Astrocyte of the hippocampus (primary cell): ENCODE results near the gene CAMK1G.

Experiments
- DNase-seq: peaks from one replicate; pipeline ENCODE4 v3.0.0; 2011; ENCODE audit warnings: low read depth, low spot score

Gene CAMK1G

DNA sequence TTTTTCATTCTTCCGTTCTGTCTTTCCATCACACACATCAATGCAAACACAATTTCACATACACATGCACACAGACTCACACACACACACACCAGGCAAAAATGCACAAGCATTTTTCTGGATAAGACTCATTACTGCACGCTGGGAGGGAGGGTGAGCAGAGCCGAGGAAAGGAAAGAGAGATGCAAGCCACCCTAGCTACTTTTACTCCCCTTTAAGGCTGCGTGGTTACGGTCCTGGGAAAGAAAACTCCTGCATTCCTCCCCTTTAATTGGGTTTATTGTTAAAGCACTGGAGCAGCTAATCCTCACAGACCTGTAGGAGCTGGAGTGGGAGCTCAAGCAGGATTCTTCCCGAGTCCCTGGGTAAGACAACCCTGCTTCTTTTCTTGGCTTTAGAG, at the start of gene CAMK1G:
TSS of gene CAMK1G (plus strand) at position 307 of the 400 bp plus-strand sequence. CDS start 11,270 bp downstream, outside the sequence.
- DNase-seq: peak; percentile 73

DNA sequence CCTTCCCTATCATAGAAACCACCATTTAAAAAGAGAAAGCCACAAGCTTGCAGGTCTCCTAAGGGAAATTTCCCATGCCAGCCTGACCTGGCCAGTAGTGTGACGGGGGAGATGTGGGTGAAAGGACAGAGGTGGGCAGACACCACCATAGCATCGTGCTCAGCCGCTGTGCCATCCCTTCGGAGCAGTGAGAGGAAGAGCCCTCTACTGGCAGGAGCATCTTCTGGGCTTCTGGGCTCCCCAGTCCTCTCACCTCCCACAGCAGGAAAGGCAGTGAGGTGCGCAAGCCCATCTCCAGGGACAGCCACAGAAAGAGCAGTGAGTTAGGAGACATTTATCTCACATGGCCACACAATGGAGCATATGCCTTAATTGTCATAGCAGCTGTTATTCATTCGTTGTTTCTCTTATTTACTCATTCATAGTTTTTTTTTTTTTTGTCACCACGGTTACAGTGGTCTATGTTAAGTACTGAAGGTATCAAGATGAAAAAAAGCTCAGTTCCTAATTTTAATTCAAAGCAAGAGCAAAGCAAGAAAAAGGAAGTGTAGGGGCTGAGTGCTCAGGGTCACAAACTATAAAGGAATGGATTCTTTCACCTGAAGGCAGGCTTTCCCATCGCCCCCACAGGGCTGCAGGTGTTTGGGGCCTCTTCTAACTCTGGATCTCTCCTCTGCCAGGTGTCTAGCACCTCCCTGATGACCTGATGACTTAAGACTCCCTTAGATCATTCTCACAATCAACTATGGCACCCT, 48.8 kb upstream of the CAMK1G start:
- DNase-seq: no peak

DNA sequence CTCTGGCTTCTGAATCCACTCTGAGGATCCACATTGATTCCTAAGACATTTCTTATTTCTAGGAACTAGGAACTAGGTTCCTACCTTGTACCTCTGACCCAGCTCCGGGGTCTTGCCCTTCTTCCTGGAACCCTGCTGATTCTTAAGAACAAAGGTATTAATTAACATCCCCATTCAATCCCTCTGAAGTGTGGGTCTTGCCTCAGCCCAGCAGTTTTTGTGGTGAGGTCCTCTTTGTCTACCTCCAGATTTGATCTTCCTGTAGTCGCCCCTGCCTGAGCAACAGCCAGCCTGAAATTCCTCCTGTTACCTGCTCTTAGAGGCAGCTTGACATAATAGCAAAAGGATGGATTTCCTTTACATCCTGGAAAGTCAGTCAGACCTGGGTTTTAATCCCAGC, 46.7 kb upstream of the CAMK1G start:
- DNase-seq: no peak

DNA sequence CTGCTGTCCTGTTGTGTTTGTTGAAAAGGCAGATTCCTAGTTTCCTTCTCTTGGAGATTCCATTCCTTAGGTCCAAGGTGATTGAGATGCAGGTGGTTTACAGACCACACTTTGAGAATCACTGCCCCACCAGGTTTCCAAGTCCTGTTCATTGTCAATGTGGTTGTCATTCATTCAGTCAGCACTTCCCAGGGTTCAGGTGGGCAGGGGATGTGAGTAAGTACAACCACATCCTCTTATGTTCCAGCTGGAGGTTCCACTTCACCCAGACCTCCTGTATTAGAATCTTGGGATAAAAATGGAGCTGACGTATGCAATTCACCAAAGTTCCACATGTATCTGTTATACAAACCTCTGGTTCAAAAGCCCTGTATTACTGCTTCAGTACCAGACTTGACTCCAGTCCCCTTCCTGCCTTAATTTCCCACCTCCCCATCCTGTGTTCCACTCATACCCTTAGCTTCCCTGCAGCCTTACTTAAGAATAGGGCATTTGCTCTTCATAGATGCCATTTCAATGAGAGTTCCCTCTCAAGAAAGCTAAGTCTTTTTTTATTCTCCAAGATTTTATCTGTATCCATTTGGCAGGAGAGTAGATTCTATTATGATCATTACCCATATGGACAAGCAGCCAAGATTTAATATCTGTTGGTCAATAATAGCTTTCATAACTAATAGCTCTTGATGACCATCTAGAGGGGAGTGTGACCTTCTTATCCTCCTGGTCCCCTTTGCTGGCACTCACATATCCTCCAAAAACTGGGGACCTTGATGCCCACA, 46.0 kb upstream of the CAMK1G start:
- no peak for DNase-seq

DNA sequence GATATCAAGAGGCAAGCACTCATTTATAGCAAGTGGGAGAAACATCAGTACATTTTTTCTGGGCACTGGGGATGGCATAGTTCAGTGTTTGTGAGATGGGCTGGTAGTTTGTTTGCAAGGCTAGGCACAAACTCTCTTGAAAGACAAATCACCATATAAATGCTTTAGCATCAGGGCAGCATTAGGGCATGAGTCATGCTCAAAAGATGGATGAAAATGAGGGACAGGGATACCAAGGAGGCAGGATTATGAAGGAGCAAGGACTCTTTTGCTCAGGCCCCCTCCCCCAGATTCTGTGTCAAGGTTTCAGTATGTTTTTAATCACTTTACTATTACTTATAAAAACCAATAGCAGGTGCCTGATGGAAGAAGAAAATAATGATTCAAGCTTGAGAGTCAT, 43.9 kb upstream of the CAMK1G start:
- no peak for DNase-seq

DNA sequence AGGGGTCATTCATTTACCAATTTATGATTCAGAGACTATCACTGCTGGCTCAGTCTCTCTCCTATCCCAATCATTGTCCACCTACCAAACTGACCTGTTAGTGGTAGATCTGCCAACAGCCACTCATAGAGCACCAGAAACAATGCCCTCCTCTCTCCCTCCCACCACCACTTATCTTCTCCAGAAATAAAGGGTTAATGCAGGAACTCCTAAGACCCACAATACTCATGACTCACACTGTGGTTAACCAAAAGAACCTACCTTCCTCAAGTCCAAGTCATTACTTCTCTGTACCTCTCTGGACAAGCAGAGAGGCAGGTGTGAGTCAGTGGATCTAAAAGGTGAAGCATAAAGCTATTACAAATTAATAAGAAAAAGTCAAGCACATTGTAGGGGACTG, 40.9 kb upstream of the CAMK1G start:
- peak; percentile 70 for DNase-seq

DNA sequence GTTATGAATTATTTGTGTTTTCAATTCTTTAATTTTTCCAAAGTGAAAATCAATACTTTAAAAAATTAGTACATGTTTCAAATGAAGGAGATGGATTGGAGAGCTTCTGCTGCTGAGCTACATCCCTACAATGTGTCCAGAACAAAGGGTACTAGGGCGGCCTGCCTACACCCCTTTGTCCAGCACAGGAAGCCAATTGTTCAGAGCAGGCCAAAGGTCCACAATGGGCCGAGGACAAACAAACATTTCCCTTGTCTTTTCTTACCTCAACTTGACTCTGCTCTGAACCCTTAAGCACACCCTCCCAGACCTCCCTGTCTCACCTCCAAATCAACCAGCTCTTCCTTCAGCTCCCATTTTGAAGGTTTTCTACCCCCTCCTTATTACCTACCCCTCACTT, 39.4 kb upstream of the CAMK1G start:
- no peak for DNase-seq

DNA sequence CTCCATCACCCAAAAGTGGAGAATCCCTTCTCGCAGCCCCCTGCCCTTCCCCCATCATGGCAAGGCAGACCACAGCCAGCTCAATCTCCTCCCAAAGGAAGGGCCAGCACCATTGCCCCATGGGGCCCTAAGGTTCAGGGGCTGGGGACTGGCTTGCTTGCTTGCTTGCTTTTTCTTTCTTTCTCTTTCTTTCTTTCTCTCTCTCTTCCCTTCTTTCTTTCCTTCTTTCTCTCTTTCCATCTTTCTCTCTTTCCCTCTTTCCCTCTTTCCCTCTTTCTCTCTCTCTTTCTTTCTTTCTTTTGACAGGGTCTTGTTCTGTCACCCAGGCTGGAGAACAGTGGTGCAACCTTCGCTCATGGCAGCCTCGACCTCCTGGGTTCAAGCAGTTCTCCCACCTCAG, 38.1 kb upstream of the CAMK1G start:
- no peak for DNase-seq

DNA sequence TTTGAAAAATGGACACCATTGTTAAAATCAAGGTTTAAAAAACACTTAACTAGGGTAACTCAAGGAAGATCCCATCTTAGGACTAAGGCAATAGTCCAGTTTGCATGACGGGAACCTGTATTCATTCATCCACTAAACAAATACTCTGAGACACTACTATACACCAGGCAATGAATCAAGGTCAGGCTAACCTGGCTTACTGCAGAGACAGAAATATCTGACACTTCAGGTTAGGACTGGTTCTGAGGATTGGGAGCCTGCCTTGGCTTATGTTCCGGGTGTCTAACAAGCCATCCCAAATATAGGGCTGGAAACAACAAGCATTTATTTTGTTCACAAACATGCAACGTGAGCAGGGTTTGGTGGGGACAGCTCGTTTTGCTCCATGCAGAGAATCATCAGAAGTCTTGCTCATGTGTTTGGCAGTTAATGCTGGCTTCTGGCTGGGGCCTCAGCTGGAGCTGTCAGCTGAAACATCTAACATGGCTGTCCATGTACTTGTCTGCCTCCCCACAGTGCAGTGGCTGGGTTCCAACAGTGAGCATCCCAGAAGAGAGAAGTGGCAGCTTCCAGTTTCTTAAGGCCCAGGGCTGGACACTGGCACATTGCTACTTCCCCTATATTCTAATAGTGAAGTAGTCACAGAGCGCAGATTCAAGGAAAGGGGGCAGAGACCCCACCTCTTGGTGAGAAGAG, 37.0 kb upstream of the CAMK1G start:
- DNase-seq: no peak

DNA sequence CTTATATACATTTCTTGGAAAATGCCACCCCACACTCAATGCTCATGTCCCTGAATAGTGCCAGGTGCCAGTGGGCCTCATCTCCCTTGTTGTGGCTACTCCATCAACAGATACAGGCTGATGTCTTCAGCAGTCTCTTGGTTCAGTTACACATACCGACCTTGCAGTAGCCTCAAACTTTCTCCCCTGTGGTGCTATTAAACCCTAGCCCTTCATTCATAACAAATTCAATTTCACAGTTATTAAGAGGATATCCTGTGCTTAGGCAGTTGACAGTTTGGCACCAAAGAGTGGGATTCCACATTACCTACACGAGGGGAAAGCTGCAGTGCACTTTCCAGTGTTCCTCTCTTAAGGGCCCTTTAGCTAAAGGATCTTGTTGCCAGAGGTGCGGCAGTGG, 35.9 kb upstream of the CAMK1G start:
- no peak for DNase-seq

DNA sequence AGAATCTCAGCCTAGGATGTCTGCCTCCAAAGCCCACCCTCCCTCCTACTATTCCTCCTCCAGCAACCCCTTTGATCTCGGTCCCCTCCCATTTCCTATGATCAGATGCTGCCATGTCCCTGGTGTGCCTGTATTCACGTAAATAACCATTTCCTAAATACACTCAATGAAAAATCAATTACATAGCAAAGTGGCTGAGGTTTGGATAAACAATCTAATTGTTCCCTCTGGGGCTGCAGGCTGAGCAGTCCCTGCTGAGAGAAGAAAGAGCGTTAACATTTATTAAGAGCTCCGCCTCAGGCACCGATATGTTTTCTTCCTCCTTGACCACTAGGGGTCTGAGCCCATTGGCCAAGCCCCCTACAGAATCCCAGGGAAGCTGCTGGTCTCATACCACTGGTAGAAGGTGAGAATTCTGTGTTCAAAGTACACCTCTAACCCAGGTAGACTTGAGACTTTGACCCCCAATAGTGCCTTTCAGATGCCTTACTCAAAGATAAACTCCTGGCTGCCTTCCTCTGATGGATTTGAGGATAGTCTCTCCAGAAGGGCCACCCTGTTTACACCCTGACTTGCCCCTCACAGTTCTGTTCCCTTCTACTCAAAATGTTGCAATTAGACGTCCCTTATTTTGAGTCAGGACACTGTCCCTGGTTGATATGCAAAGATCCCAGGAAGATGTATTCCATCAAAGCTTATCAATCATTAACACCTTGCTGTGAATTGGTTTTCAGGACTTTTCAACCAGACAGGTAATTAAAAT, 33.9 kb upstream of the CAMK1G start:
- DNase-seq: no peak

DNA sequence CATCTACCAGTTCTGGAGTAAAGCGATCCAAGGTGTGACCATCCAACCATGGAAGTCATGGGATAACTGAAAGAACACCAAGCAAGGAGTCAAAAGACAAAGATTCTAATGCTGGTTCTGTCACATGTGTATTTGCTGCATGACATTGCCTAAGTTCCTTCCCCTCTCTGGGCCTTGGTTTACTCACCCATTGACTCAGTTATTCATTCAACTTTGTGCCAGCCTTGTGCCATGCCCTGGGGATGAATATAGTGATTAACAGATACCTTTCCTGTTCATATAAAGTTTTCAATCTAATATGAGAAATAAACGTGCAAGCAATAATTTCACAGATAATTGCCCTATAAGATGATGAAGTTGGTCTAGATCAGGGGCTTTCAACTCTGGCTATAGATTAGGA, 33.0 kb upstream of the CAMK1G start:
- no peak for DNase-seq

DNA sequence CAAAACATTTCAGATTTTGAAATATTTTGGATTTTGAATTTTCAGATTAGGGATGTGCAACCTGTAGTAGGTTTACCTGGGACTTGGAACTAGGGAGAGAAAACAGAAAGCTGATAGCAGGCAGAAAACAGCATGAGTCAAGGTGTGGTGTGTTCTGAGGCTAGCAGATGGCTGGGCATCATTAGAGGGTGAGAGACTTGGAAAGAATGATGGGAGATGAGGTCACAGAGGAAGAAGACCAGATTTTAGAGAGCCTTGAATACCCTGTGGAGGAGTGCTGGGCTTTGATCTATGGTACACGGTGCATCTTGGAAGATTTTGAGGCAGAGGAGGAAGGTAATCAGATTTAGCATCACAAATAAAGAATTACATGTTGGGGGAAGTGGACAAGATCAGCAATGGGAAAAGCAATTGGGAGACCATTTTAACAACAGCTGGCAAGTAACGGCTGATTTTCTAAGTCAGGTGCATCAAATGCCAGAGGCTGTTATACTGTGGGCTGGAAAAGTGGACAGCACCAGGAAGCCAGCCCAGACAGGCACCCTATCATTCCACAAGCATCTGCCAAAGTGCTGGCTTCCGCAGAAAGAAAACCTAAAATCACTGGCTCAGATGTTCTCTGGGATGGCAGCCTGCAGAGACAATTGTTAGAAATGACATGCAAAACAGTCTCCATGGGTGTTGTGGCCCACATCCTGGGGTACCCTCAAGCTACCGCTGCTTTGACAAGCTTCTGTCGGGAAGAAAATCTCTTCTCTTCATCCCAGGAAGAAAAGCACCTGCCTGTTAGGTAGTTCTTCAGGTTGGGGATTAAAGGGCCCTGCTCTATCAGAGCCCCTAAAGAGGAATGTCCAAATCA, 30.9 kb upstream of the CAMK1G start:
- DNase-seq: no peak

DNA sequence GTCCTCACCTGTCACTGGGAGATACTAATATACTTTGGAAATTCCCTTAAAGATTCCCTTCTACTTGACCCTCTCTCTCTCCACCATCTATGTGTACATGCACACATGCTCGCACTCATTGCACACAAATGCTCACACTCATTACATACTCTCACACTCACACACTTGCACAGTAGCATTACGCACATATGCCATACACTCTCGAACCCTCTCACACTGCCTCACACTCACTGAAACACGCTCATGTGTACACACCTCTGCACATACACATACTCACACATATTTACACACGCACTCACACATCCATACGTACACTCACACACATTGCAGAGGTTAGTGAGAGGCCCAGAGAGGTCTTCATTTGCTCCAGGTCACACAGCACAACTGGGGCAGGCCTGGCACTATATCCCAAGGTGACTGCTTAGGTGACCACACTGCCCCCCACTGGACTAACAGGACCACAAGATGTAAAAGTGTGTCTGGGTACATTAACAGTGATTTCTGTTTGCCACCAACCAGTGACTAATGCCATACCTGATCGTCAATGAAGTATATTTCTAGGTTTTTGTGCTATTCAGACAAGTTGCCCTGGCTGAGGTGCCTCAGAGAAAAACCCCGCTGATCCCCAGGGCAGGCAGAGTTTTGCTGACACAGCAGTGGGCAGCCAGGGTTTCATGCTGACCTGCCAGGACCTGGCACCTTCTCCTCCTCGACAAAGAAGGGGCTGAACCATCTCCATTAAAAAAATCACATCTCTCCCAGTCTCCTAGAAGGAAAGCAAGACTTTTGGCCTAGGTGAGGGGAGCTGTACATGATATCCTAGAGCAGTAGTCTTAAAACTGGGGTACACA, 28.5 kb upstream of the CAMK1G start:
- DNase-seq: no peak

DNA sequence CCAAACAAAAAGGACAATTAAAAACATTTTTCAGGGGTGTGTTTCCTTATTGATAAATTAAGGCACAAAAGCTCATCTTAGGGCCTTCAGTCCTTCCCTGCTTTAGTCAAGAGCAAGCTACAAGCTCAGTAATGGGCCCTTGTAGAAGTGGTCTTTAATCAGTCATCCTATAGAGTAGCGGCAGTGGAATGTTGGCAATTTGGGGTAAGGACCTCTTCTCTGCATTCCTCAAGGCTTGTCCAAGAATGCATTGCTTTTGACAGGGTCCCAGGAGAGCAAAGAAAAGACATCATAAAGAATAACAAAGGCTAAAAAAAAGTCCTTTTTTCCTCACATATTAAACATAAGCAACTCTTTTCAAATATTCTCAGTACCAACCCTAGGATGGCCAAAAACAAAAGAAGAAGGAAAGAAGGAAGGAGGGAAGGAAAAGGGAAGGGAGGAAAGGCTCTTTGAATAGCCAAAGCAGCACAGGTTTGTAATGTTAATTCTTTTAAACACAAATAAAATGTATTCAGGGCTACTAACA, 27.3 kb upstream of the CAMK1G start:
- DNase-seq: no peak

DNA sequence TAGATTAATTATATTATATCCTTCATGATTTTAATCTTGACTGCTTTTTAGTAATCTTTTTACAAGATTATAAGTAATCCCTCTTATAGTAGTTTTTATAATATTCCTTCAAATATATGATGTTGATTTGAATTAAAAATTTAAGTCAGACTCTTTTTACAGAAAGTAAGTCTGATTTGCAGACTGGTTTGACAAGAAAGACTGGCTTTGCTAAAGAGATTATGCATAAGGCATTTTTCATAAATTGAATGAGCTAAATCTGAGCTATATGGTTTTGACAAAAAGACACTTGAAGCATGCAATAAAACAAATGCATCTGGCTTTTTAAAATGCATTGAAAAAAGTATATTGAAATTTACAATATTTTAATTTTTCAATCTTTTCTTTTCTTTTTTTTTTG, 26.3 kb upstream of the CAMK1G start:
- no peak for DNase-seq

DNA sequence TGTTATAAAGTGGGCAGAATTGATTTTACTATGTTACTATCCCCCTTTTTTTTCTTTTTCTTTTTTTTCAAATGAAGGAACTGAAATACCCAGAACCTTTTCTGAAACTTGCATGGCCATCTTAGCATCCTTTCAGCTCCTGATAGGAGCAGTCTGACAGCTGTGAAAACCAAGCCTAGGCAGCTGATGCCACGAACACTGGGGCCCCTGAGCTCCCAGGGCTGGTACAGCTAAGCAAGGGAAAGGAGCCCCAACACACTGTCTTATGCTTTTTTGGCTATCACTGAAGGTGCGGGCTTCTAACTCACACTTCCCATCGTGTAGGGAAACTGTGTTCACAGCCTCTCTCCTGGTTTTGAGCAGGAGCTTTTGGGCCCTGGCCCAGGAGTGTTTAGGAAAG, 23.0 kb upstream of the CAMK1G start:
- no peak for DNase-seq

DNA sequence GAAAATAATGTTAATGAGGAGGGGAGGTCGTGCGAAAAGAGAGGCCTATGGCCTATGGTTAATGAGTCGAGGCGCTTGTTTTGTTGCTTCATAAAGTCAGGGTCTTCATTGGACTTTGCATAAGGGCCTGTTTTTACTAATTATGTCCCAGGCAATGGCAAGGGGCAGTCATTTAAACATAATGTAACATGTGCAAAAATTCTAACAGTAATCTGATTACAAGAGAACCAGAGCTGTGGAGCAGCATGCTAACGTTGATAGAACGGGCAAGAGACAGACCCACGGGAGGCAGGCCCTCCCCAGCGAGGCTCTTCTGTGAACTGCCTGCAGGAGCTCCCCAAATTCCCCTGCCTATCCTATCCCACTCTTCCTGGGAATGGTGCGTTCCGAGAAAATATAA, 22.6 kb upstream of the CAMK1G start:
- no peak for DNase-seq

DNA sequence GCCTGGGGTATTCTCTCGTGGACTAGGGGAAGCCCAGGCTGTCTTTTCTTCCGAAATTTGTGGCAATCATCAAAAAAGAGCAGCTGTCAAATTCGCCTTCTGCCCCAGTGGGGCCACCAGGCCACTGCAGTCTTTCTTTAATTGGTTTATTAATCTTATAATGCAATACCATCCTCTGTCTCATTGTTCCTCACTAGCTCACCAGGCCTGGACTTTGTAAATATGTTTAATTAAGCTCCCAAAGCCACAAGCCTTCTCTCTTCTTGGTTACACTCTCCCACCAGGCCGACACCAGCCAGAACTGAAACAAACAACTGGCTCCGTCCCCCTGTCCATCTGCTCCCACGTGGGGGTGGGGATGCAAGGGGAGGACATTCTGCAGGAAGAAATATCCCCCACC, 22.0 kb upstream of the CAMK1G start:
- DNase-seq: no peak

DNA sequence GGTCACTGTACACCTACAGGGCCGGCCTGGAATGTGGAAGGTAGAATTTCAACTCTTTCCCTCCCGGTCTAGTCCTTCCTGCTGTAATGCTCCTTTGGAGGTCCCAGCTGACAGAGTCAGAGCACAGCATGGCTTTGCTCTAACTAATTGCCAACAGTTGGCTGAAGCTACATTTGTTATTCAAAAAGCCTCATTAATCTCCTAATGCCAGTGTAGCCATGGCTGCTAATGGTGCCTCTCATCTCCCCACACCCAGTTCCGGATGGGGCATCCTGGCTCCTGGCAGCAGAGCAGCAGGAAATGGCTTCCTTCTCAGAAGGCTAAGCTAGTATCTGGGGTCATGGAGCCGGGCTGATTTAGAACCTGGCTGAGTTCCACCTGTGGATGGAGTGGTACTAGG, 18.7 kb upstream of the CAMK1G start:
- no peak for DNase-seq
